ENCODE measurements around the gene C2CD2L.

DNA sequence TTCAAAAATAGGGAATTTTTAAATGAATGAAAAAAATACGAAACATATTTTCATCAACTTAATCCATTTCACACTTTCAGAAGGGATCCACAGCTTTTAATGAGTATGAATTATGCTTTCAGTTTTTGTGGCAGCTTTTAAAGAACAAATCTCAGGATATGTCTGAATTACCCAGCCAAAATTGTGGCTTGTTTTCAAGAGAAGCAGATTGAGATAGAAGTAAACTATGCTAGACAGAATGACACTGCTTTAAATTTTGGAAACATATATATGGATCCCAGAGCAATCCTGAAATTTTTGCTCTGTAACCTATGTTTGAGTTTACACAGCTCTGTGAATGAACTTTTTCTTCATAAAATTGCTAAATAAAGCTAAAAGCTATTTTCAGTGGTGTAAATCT, 11.8 kb downstream of the C2CD2L start:
- TF ChIP-seq, protein P1, sequence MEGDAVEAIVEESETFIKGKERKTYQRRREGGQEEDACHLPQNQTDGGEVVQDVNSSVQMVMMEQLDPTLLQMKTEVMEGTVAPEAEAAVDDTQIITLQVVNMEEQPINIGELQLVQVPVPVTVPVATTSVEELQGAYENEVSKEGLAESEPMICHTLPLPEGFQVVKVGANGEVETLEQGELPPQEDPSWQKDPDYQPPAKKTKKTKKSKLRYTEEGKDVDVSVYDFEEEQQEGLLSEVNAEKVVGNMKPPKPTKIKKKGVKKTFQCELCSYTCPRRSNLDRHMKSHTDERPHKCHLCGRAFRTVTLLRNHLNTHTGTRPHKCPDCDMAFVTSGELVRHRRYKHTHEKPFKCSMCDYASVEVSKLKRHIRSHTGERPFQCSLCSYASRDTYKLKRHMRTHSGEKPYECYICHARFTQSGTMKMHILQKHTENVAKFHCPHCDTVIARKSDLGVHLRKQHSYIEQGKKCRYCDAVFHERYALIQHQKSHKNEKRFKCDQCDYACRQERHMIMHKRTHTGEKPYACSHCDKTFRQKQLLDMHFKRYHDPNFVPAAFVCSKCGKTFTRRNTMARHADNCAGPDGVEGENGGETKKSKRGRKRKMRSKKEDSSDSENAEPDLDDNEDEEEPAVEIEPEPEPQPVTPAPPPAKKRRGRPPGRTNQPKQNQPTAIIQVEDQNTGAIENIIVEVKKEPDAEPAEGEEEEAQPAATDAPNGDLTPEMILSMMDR (IDR thresholded peaks at IDR 0.05), result no peak
- TF ChIP-seq POLR2AphosphoS5 (IDR thresholded peaks at IDR 0.05), result no peak
